ENCODE data around the gene BTBD9.
A peak's percentile ranks its signal among the peaks of the same experiment; 100 is the strongest.
"Not testable (repeated sequence)": the region's sequence is repeated elsewhere in the genome, so short reads cannot be mapped to it uniquely, and the experiment has no call there.

The BTBD9 gene

DNA sequence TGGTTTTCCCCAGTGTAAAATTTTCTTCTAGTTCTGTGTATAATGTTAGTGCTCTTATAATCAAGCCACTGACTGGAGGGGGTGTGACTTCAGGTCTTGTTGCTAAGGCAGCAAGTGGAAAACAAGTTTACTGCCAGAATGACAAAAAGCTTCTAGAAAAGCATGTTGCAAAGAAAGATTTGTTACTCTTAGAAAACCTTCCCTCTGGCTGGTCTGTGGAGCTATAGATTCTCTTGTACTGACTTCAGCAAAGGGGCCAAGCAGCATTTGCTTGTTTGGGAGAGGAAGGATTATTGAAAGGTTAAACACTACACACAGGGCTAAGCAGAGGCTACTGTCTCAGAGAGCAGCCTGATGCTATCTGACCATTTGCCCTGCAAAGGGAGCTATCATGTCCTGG, 288.8 kb downstream of the BTBD9 start:
- no peak overlapping the region for H3K4me3 ChIP-seq (replicated peaks; ENCODE audit: low read depth, low read length)
- DNase-seq (ENCODE audit: extremely low read depth, low read depth), result no peak
- TF ChIP-seq, protein P1, sequence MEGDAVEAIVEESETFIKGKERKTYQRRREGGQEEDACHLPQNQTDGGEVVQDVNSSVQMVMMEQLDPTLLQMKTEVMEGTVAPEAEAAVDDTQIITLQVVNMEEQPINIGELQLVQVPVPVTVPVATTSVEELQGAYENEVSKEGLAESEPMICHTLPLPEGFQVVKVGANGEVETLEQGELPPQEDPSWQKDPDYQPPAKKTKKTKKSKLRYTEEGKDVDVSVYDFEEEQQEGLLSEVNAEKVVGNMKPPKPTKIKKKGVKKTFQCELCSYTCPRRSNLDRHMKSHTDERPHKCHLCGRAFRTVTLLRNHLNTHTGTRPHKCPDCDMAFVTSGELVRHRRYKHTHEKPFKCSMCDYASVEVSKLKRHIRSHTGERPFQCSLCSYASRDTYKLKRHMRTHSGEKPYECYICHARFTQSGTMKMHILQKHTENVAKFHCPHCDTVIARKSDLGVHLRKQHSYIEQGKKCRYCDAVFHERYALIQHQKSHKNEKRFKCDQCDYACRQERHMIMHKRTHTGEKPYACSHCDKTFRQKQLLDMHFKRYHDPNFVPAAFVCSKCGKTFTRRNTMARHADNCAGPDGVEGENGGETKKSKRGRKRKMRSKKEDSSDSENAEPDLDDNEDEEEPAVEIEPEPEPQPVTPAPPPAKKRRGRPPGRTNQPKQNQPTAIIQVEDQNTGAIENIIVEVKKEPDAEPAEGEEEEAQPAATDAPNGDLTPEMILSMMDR (IDR thresholded peaks at IDR 0.05; ENCODE audit: low read depth, low read length, missing control alignments), result no peak

DNA sequence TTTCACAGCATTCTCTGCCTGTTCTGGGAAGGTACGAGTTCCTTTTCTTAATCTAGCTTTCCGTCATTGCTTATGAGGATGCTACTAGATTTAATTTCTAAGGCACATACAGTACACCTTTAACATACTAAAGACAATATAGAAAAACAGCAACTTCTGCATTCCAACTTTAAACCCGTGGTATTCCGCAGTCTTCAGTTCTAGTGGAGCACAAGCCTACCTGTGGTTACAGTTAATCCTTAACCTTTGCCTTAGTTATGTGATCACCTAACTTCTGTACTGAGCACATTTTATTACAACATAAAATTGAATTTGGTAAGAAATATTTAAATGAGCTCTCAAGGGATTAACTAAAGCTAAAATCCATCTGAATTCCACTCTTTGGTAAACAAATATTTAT, 289.5 kb downstream of the BTBD9 start:
- TF ChIP-seq, protein P1 (IDR thresholded peaks at IDR 0.05; ENCODE audit: low read depth, low read length, missing control alignments), result no peak
- no peak for DNase-seq (ENCODE audit: extremely low read depth, low read depth)
- no peak overlapping the region for H3K4me3 ChIP-seq (replicated peaks; ENCODE audit: low read depth, low read length)

DNA sequence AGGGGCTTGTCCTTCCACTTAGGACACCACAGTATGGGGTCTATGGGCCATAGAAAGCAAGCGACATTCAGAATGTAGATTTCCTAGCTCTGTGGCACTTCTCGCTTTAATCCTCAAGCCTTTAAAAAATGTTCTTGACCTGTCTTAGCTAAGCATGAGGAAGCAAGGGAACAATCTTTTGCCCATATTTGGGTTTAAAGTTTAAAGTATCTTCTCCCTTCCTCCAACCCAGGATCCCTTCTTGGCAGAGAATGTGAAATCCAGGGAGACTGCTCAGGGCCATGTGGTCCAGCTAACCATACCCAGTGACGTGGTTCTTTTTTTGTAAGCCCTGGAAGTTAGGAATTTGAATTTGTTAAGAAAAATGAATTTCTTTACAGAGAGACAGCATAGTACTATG, 289.9 kb downstream of the BTBD9 start:
- peak; percentile 43 for DNase-seq (ENCODE audit: extremely low read depth, low read depth)
- TF ChIP-seq, protein P1 (IDR thresholded peaks at IDR 0.05; ENCODE audit: low read depth, low read length, missing control alignments), result no peak
- no peak overlapping the region for H3K4me3 ChIP-seq (replicated peaks; ENCODE audit: low read depth, low read length)

DNA sequence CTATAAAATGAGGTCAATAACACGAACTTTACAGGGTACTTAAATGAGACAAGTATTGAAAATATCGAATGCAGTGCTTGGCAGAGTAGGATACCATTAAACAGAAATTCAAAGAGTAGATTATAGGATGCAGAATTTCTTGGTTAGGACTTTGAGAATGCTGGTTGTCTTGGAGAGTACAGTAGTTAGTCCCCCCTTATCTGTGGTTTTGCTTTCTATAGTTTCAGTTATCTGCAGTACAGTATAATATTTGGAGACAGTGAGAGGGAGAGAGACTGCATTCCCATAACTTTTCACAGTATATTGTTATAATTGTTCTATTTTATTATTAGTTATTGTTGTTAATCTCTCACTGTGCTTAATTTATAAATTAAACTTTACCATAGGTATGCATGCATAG, 290.5 kb downstream of the BTBD9 start:
- DNase-seq (ENCODE audit: extremely low read depth, low read depth), result no peak
- TF ChIP-seq, protein P1 (IDR thresholded peaks at IDR 0.05; ENCODE audit: low read depth, low read length, missing control alignments), result no peak

DNA sequence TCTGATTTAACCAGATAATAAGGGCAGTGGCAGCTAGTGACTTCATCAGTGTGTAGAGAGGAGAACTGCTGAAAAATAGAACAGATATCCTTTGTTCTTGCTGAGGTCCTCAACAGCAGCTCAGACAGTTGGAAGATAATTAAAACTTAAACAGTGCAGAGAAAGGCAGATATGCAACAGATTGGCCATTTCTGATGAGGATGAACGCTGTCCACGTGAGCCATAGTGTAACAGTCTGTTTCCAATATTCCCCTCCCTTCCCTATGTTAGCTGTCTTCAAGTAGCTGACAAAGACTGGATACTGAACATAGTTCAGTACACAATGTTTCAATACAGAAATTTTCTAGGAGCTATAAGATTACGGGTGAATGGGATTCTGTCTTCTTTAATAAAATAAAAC, 291.4 kb downstream of the BTBD9 start:
- TF ChIP-seq, protein P1 (IDR thresholded peaks at IDR 0.05; ENCODE audit: low read depth, low read length, missing control alignments), result no peak
- H3K4me3 ChIP-seq (replicated peaks; ENCODE audit: low read depth, low read length), result no peak overlapping the region
- DNase-seq (ENCODE audit: extremely low read depth, low read depth), result no peak

More for the DNA sequence above, 290.5 kb downstream of the BTBD9 start:
- no peak overlapping the region for H3K4me3 ChIP-seq (replicated peaks; ENCODE audit: low read depth, low read length)

DNA sequence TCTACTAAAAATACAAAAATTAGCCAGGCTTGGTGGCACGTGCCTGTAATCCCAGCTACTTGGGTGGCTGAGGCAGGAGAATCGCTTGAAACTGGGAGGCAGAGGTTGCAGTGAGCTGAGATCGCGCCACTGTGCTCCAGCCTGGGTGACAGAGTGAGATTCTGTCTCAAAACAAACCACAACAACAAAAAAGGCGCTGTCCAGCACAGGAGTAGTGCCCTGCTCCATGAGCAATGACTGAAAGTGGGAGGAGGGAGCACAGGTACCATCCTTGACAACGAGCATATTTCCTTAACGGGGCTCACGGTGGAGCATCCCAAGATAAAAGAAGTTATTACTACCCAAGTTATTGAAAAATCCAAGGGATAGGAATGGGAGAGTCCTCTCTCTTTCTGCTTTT, 291.9 kb downstream of the BTBD9 start:
- DNase-seq (ENCODE audit: extremely low read depth, low read depth), result not testable (repeated sequence)

DNA sequence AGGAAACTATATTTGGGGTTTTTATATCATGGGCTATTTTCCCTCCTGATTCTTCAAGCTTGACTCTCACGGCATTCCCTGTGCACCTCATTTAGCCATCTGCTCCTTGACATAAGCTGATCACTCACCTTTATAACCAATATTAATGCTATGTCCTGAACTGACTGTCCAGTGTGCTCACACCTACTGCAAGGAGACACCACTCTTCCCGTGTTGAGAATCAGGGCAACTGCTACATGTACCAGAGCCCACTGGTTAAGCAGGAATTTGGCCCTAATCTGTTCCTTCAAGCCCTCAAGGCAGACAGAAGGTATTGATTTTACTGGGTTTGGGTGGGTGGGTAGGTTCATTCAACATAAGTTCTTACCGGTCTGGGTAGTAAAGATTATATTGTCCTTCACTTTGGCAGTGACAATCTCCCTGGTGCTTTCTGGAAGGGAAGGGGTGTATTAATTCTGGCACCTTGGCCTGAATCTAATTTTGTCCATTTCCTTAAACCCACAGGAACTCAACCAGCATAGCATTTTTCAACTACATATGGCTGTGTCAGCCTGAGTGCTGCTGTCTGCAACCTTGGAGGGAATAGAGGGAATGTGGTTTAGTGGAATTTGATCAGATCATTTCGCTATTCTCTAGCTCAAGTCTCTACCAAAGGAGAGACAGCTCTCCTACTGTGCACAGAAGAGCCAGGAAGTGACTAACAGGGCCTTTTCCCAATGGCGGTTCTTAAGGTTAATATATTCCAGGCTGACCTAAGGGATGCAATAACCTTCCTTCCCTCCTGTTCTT, 293.2 kb downstream of the BTBD9 start:
- no peak overlapping the region for H3K4me3 ChIP-seq (replicated peaks; ENCODE audit: low read depth, low read length)
- TF ChIP-seq, protein P1 (IDR thresholded peaks at IDR 0.05; ENCODE audit: low read depth, low read length, missing control alignments), result no peak
- DNase-seq (ENCODE audit: extremely low read depth, low read depth), result peak; percentile 90

More for the DNA sequence above, 291.9 kb downstream of the BTBD9 start:
- H3K4me3 ChIP-seq (replicated peaks; ENCODE audit: low read depth, low read length), result not testable (repeated sequence)

Data from HFF-Myc (cell line).